ENCODE data around the gene PARK7.
A peak's percentile ranks its signal among the peaks of the same experiment; 100 is the strongest.

GRCh38 chr1:8010080-8010664 is 48.7 kb downstream of the PARK7 start:
- TF ChIP-seq CTCF (IDR thresholded peaks at IDR 0.05) (no peak), EP300 (IDR thresholded peaks at IDR 0.05) (peak in 1 of 2 donors; percentile 21)
